Measurements from ENCODE around the gene LMO4.
A peak's percentile ranks its signal among the peaks of the same experiment; 100 is the strongest.

LMO4 gene

DNA sequence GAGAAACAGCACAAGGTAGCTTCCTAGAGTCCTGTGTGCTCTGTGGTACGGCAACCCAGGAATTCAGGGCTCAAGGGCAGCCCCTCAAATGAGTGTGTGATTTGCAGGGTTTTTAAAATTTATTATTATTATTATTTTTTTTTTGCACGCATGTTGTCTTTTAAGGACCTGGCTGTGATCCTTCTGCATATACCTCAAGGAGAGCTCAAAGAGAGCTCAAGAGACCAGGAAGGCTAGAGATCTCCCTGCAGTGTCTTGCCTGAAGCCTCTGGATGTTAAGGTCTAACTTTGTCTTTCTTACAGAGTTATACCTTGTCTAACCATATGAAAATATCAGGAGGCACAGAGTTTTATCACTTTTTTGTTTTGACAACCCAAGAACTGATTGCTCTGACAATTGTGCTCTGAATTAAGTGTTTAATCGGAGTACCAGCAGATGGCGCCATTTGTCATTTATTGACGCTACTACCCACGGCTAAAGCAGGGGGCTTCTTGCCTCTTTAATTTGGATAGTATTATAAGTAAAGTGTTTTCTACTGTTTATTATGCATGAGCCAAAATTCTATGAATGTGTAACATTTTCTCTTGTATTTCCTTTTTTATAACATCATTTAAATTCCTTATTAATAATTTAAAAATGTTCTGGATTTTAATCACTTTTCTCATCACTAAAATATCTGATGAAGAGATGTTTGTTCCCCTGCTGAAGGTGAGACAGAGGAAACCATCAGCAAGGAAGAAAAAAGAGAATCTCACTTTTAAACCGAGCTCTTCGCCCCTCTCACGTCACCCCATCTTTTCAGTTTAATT, 35.8 kb upstream of the LMO4 start:
- Histone ChIP-seq H3K27me3 (peaks cover 20% of the 10 kb centered on the region), H3K36me3 (no peaks in the 10 kb centered on the region), H3K27ac (no peak overlapping the region), H3K4me1 (ENCODE audit: control insufficient read depth in 1 of 2, insufficient read depth in 1 of 2, low read depth in 1 of 2, low read length in 1 of 2) (no peaks in the 10 kb centered on the region), H3K9me3 (no peaks in the 10 kb centered on the region), H3K4me3 (ENCODE audit: low read depth in 1 of 2, low read length in 1 of 2) (no peak overlapping the region)
- TF ChIP-seq, protein P1, sequence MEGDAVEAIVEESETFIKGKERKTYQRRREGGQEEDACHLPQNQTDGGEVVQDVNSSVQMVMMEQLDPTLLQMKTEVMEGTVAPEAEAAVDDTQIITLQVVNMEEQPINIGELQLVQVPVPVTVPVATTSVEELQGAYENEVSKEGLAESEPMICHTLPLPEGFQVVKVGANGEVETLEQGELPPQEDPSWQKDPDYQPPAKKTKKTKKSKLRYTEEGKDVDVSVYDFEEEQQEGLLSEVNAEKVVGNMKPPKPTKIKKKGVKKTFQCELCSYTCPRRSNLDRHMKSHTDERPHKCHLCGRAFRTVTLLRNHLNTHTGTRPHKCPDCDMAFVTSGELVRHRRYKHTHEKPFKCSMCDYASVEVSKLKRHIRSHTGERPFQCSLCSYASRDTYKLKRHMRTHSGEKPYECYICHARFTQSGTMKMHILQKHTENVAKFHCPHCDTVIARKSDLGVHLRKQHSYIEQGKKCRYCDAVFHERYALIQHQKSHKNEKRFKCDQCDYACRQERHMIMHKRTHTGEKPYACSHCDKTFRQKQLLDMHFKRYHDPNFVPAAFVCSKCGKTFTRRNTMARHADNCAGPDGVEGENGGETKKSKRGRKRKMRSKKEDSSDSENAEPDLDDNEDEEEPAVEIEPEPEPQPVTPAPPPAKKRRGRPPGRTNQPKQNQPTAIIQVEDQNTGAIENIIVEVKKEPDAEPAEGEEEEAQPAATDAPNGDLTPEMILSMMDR (IDR thresholded peaks at IDR 0.05), result peak; percentile 72

DNA sequence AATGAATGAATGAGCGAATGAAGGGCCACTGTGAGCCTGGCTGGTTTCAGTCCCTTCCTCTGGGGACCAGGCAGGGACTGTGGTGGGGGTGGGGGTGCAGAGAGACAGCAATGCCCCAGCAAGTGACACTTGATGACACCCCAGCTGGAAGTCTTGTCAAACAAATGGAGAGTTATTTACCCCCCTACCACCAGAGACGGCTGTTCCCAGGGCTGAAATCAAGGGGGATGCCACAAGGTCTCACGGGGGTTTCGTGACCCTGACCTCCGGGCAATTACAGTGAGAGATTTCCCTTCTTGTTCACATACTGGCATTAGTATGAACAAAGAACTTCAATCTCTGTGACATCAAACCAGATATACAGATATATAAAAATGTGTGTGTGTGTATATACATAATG, 34.0 kb upstream of the LMO4 start:
- no peak overlapping the region for H3K4me3 ChIP-seq (ENCODE audit: low read depth in 1 of 2, low read length in 1 of 2)
- TF ChIP-seq, protein P1 (IDR thresholded peaks at IDR 0.05), result no peak
- H3K27me3 ChIP-seq, result peaks cover 20% of the 10 kb centered on the region
- no peaks in the 10 kb centered on the region for H3K4me1 ChIP-seq (ENCODE audit: control insufficient read depth in 1 of 2, insufficient read depth in 1 of 2, low read depth in 1 of 2, low read length in 1 of 2)
- H3K27ac ChIP-seq, result no peak overlapping the region
- H3K9me3 ChIP-seq, result no peaks in the 10 kb centered on the region
- H3K36me3 ChIP-seq, result no peaks in the 10 kb centered on the region

DNA sequence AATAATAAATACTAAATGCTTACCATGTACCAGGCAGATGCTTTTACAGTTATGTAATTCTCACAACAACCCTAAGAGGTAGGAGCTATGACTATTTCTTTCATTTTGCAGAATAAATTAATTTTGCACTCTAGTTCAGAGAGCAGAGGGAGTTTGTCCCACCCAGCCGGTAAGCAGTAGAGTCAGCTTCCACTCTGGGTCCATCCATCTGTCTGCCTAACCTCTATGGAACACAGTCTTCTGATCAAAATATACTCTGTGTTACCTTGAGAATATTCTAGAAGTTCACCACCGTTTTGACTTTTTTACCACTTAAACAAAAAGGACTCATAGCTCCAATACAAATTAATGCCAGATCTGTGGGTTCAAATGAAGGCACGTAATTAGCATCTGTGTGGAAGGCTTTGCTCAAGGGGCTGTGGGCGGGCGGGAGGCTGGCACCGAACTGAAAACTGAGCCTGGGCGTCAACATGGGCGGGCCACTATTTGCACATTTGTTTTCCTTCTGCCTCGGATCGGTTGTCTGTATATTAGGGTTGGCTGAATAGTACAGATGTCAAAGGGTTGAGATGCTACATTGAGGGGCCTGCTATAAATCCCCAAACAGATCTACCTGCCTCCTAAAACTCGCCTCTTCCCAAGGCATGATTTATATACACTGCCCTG, 33.1 kb upstream of the LMO4 start:
- Histone ChIP-seq H3K4me3 (ENCODE audit: low read depth in 1 of 2, low read length in 1 of 2) (no peak overlapping the region), H3K4me1 (ENCODE audit: control insufficient read depth in 1 of 2, insufficient read depth in 1 of 2, low read depth in 1 of 2, low read length in 1 of 2) (no peaks in the 10 kb centered on the region), H3K36me3 (no peaks in the 10 kb centered on the region), H3K27me3 (peaks cover 20% of the 10 kb centered on the region), H3K9me3 (no peaks in the 10 kb centered on the region), H3K27ac (no peak overlapping the region)
- TF ChIP-seq, protein P1 (IDR thresholded peaks at IDR 0.05), result no peak

DNA sequence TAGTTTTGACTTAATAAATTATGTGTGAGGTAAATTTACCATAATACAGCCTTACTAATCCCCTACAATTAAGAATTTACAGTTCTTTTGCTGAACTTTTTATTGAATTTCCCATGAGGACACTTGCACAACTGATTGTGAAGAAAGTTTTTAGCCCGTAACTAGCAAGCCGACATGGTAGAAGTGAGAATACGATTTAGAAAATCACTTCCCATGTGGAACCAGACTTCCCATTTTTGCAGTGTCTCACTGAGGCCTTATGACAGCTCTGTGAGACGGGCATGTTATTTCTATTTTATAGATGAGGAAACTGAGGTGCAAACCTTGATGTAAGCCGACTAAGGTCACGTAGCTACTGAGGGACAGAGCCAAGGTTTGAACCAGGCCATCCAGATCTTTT, 32.5 kb upstream of the LMO4 start:
- no peak overlapping the region for H3K4me3 ChIP-seq (ENCODE audit: low read depth in 1 of 2, low read length in 1 of 2)
- H3K9me3 ChIP-seq, result no peaks in the 10 kb centered on the region
- no peak overlapping the region for H3K27ac ChIP-seq
- TF ChIP-seq, protein P1 (IDR thresholded peaks at IDR 0.05), result no peak
- H3K36me3 ChIP-seq, result no peaks in the 10 kb centered on the region
- peaks cover 20% of the 10 kb centered on the region for H3K27me3 ChIP-seq
- H3K4me1 ChIP-seq (ENCODE audit: control insufficient read depth in 1 of 2, insufficient read depth in 1 of 2, low read depth in 1 of 2, low read length in 1 of 2), result peaks cover 0 to 2% of the 10 kb centered on the region in 2 experiments

DNA sequence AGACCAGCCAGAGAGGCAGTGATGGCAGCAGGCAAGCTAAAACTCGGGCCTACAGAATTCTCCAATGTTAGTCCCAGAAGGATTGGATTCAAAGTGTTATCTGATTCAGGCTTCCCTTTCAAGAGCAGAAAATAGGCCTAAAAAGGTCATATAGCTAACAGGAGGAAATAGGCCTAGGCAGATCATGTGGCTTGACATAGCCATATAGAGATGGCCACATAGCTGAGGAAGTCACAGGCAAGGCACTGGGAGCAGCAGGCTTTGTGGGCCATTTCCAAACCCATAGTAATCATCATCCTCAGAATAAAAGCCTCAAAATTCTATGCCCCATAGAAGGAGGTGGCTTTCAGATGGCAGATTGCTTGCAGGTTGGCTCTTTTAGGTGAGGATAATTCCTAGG, 29.0 kb upstream of the LMO4 start:
- TF ChIP-seq, protein P1 (IDR thresholded peaks at IDR 0.05), result no peak
- no peaks in the 10 kb centered on the region for H3K36me3 ChIP-seq
- H3K4me3 ChIP-seq (ENCODE audit: low read depth in 1 of 2, low read length in 1 of 2), result no peak overlapping the region
- no peak overlapping the region for H3K27ac ChIP-seq
- H3K27me3 ChIP-seq, result peaks cover 20% of the 10 kb centered on the region
- H3K4me1 ChIP-seq (ENCODE audit: control insufficient read depth in 1 of 2, insufficient read depth in 1 of 2, low read depth in 1 of 2, low read length in 1 of 2), result peaks cover 6 to 11% of the 10 kb centered on the region in 2 experiments
- H3K9me3 ChIP-seq, result no peaks in the 10 kb centered on the region

Data from neutrophil (primary cell).